ENCODE measurements around the gene ABCB4. TPM values are rescaled to one million over a fixed set of nuclear protein-coding genes. Genes with fewer than 3 reads are reported as not detected.

ABCB4 gene
- total and polyA plus RNA-seq, 3 experiments from 2014 or later, result 0.13 to 0.44 TPM; not detected in 1

- CTCF ChIA-PET, result no interaction called here
- Histone ChIP-seq H3K4me3 (ENCODE audit: low read length) (no peak overlapping the region), H3K4me1 (ENCODE audit: insufficient read depth, low read length) (no peaks in the 10 kb centered on the region), H3K36me3 (ENCODE audit: insufficient read depth, low read length) (no peaks in the 10 kb centered on the region), H3K9me3 (ENCODE audit: low read length) (no peaks in the 10 kb centered on the region), H3K27ac (ENCODE audit: low read depth, low read length) (no peak overlapping the region), H3K27me3 (ENCODE audit: insufficient read depth, low read length, poor library complexity, severe bottlenecking) (no peaks in the 10 kb centered on the region)
- peaks cover 0 to 1% (median 0%) of the 10 kb centered on the region in 5 donors for H3K9me3 Mint-ChIP-seq
- DNase-seq, result no peak
- H3K36me3 Mint-ChIP-seq, result no peaks in the 10 kb centered on the region
- no peaks in the 10 kb centered on the region for H3K27me3 Mint-ChIP-seq
- no peak overlapping the region for H3K27ac Mint-ChIP-seq
- no peak overlapping the region for H3K4me3 Mint-ChIP-seq
- POLR2A ChIA-PET, result no interaction called here
- H3K4me1 Mint-ChIP-seq, result no peaks in the 10 kb centered on the region
Measured at GRCh38 chr7:87494454-87494853, 19.0 kb upstream of the ABCB4 start.

GRCh38 chr7:87483131-87483530 is 7.7 kb upstream of the ABCB4 start:
- Mint-ChIP-seq H3K4me3 (no peak overlapping the region), H3K27ac (no peak overlapping the region), H3K27me3 (peaks cover 7 to 18% of the 10 kb centered on the region in 2 donors), H3K36me3 (peaks cover 0 to 3% (median 0%) of the 10 kb centered on the region in 3 donors), H3K9me3 (no peaks in the 10 kb centered on the region), H3K4me1 (no peaks in the 10 kb centered on the region)
- POLR2A ChIA-PET, result no interaction called here
- H3K27ac ChIP-seq (ENCODE audit: low read depth, low read length), result no peak overlapping the region
- H3K36me3 ChIP-seq (ENCODE audit: insufficient read depth, low read length), result no peaks in the 10 kb centered on the region
- no peak for DNase-seq
- H3K27me3 ChIP-seq (ENCODE audit: insufficient read depth, low read length, poor library complexity, severe bottlenecking), result peaks cover 5% of the 10 kb centered on the region
- H3K4me3 ChIP-seq (ENCODE audit: low read length), result no peak overlapping the region
- H3K9me3 ChIP-seq (ENCODE audit: low read length), result no peaks in the 10 kb centered on the region
- H3K4me1 ChIP-seq (ENCODE audit: insufficient read depth, low read length), result no peaks in the 10 kb centered on the region
- CTCF ChIA-PET, result no interaction called here

- no peak overlapping the region for H3K4me3 Mint-ChIP-seq
Measured at GRCh38 chr7:87482115-87482514, 6.6 kb upstream of the ABCB4 start.

GRCh38 chr7:87480386-87480785 is 4.9 kb upstream of the ABCB4 start:
- no peak overlapping the region for H3K4me3 ChIP-seq (ENCODE audit: low read length)
- no peaks in the 10 kb centered on the region for H3K4me1 ChIP-seq (ENCODE audit: insufficient read depth, low read length)
- H3K9me3 ChIP-seq (ENCODE audit: low read length), result no peaks in the 10 kb centered on the region
- no peak overlapping the region for H3K4me3 Mint-ChIP-seq
- no peaks in the 10 kb centered on the region for H3K9me3 Mint-ChIP-seq
- H3K36me3 Mint-ChIP-seq, result peaks cover 0 to 3% (median 0%) of the 10 kb centered on the region in 3 donors
- H3K27ac Mint-ChIP-seq, result no peak overlapping the region
- H3K27ac ChIP-seq (ENCODE audit: low read depth, low read length), result no peak overlapping the region
- peaks cover 12 to 33% of the 10 kb centered on the region in 2 donors for H3K27me3 Mint-ChIP-seq
- POLR2A ChIA-PET, result no interaction called here
- peaks cover 5 to 8% (median 6%) of the 10 kb centered on the region in 3 donors for H3K4me1 Mint-ChIP-seq
- CTCF ChIA-PET, result no interaction called here
- H3K36me3 ChIP-seq (ENCODE audit: insufficient read depth, low read length), result no peaks in the 10 kb centered on the region
- no peak for DNase-seq
- peaks cover 14% of the 10 kb centered on the region for H3K27me3 ChIP-seq (ENCODE audit: insufficient read depth, low read length, poor library complexity, severe bottlenecking)

More at GRCh38 chr7:87482115-87482514, 6.6 kb upstream of the ABCB4 start:
- ChIA-PET CTCF (no interaction called here), POLR2A (no interaction called here)
- H3K27me3 Mint-ChIP-seq, result peaks cover 8 to 24% of the 10 kb centered on the region in 2 donors
- no peak for DNase-seq
- Histone ChIP-seq H3K27ac (ENCODE audit: low read depth, low read length) (no peak overlapping the region), H3K27me3 (ENCODE audit: insufficient read depth, low read length, poor library complexity, severe bottlenecking) (peaks cover 8% of the 10 kb centered on the region), H3K4me3 (ENCODE audit: low read length) (no peak overlapping the region), H3K36me3 (ENCODE audit: insufficient read depth, low read length) (no peaks in the 10 kb centered on the region), H3K9me3 (ENCODE audit: low read length) (no peaks in the 10 kb centered on the region), H3K4me1 (ENCODE audit: insufficient read depth, low read length) (no peaks in the 10 kb centered on the region)
- peak overlapping the region in 1 of 8 donors; percentile 11 for H3K27ac Mint-ChIP-seq
- no peaks in the 10 kb centered on the region for H3K4me1 Mint-ChIP-seq
- peaks cover 0 to 3% (median 0%) of the 10 kb centered on the region in 3 donors for H3K36me3 Mint-ChIP-seq
- H3K9me3 Mint-ChIP-seq, result no peaks in the 10 kb centered on the region

GRCh38 chr7:87479951-87480350 is 4.5 kb upstream of the ABCB4 start:
- H3K27ac ChIP-seq (ENCODE audit: low read depth, low read length), result no peak overlapping the region
- H3K4me1 ChIP-seq (ENCODE audit: insufficient read depth, low read length), result no peaks in the 10 kb centered on the region
- Mint-ChIP-seq H3K36me3 (peaks cover 0 to 3% (median 0%) of the 10 kb centered on the region in 3 donors), H3K27me3 (peaks cover 14 to 36% of the 10 kb centered on the region in 2 donors), H3K27ac (no peak overlapping the region), H3K4me3 (no peak overlapping the region), H3K9me3 (no peaks in the 10 kb centered on the region), H3K4me1 (peaks cover 7 to 11% (median 8%) of the 10 kb centered on the region in 3 donors)
- ChIA-PET CTCF (no interaction called here), POLR2A (no interaction called here)
- H3K4me3 ChIP-seq (ENCODE audit: low read length), result no peak overlapping the region
- no peaks in the 10 kb centered on the region for H3K36me3 ChIP-seq (ENCODE audit: insufficient read depth, low read length)
- peaks cover 18% of the 10 kb centered on the region for H3K27me3 ChIP-seq (ENCODE audit: insufficient read depth, low read length, poor library complexity, severe bottlenecking)
- DNase-seq, result no peak
- H3K9me3 ChIP-seq (ENCODE audit: low read length), result no peaks in the 10 kb centered on the region

GRCh38 chr7:87476179-87476557 is 688 bp upstream of the ABCB4 start:
- no peaks in the 10 kb centered on the region for H3K36me3 ChIP-seq (ENCODE audit: insufficient read depth, low read length)
- DNase-seq, result no peak
- Mint-ChIP-seq H3K27me3 (peaks cover 20 to 49% of the 10 kb centered on the region in 2 donors), H3K4me3 (peak overlapping the region in 6 of 7 donors; percentile 11 to 64 (median 48)), H3K9me3 (peaks cover 0 to 4% (median 0%) of the 10 kb centered on the region in 5 donors), H3K36me3 (no peaks in the 10 kb centered on the region), H3K27ac (no peak overlapping the region), H3K4me1 (peaks cover 13 to 18% (median 14%) of the 10 kb centered on the region in 3 donors)
- no peak overlapping the region for H3K27ac ChIP-seq (ENCODE audit: low read depth, low read length)
- H3K4me1 ChIP-seq (ENCODE audit: insufficient read depth, low read length), result no peaks in the 10 kb centered on the region
- no peak overlapping the region for H3K4me3 ChIP-seq (ENCODE audit: low read length)
- H3K9me3 ChIP-seq (ENCODE audit: low read length), result no peaks in the 10 kb centered on the region
- ChIA-PET POLR2A (no interaction called here), CTCF (no interaction called here)
- peaks cover 24% of the 10 kb centered on the region for H3K27me3 ChIP-seq (ENCODE audit: insufficient read depth, low read length, poor library complexity, severe bottlenecking)

GRCh38 chr7:87474533-87475358 is 734 bp downstream of the ABCB4 start:
- POLR2A ChIA-PET, result no interaction called here
- Histone ChIP-seq H3K4me1 (ENCODE audit: insufficient read depth, low read length) (no peaks in the 10 kb centered on the region), H3K4me3 (ENCODE audit: low read length) (no peak overlapping the region), H3K9me3 (ENCODE audit: low read length) (no peaks in the 10 kb centered on the region), H3K27me3 (ENCODE audit: insufficient read depth, low read length, poor library complexity, severe bottlenecking) (peaks cover 24% of the 10 kb centered on the region), H3K36me3 (ENCODE audit: insufficient read depth, low read length) (no peaks in the 10 kb centered on the region), H3K27ac (ENCODE audit: low read depth, low read length) (no peak overlapping the region)
- CTCF ChIA-PET, result no interaction called here
- H3K27ac Mint-ChIP-seq, result peak overlapping the region in 1 of 8 donors; percentile 2
- no peaks in the 10 kb centered on the region for H3K36me3 Mint-ChIP-seq
- peak overlapping the region; percentile 13 to 73 (median 59) for H3K4me3 Mint-ChIP-seq
- no peak for DNase-seq
- peaks cover 20 to 49% of the 10 kb centered on the region in 2 donors for H3K27me3 Mint-ChIP-seq
- H3K9me3 Mint-ChIP-seq, result peaks cover 0 to 7% (median 3%) of the 10 kb centered on the region in 5 donors
- peaks cover 13 to 18% (median 14%) of the 10 kb centered on the region in 3 donors for H3K4me1 Mint-ChIP-seq

GRCh38 chr7:87473986-87474385 is 1.5 kb downstream of the ABCB4 start:
- peaks cover 13 to 18% (median 14%) of the 10 kb centered on the region in 3 donors for H3K4me1 Mint-ChIP-seq
- ChIA-PET CTCF (no interaction called here), POLR2A (no interaction called here)
- peaks cover 20 to 49% of the 10 kb centered on the region in 2 donors for H3K27me3 Mint-ChIP-seq
- H3K36me3 Mint-ChIP-seq, result no peaks in the 10 kb centered on the region
- Histone ChIP-seq H3K4me3 (ENCODE audit: low read length) (no peak overlapping the region), H3K9me3 (ENCODE audit: low read length) (no peaks in the 10 kb centered on the region), H3K27ac (ENCODE audit: low read depth, low read length) (no peak overlapping the region), H3K36me3 (ENCODE audit: insufficient read depth, low read length) (no peaks in the 10 kb centered on the region), H3K4me1 (ENCODE audit: insufficient read depth, low read length) (no peaks in the 10 kb centered on the region), H3K27me3 (ENCODE audit: insufficient read depth, low read length, poor library complexity, severe bottlenecking) (peaks cover 24% of the 10 kb centered on the region)
- H3K27ac Mint-ChIP-seq, result no peak overlapping the region
- H3K4me3 Mint-ChIP-seq, result peak overlapping the region in 1 of 7 donors; percentile 53
- no peak for DNase-seq
- H3K9me3 Mint-ChIP-seq, result peaks cover 0 to 7% (median 3%) of the 10 kb centered on the region in 5 donors
